Neural cell (in vitro differentiated cells): Measurements from ENCODE around the gene LRRC61. TPM values are rescaled to one million over a fixed set of nuclear protein-coding genes. Genes with fewer than 3 reads are reported as not detected.

Experiments used
- H2AFZ ChIP-seq: fragments of 200-600, 300-800 bp; sonication (generic), shearing (Covaris generic); 2 replicates; pipeline ENCODE4 v1.6.0; 2014; ENCODE audit warnings: low read depth, mild to moderate bottlenecking, antibody characterized with exemption, low read length, moderate library complexity
- H3F3A ChIP-seq: fragments of 200-600 bp; shearing (Covaris generic); 2 replicates; pipeline ENCODE4 v1.6.1; 2016; ENCODE audit warnings: mild to moderate bottlenecking, moderate library complexity, mixed read lengths, antibody characterized with exemption, low read length; ENCODE audit not compliant: insufficient read depth, poor library complexity, severe bottlenecking
- H3K27ac ChIP-seq: fragments of 200-600, 300-800 bp; sonication (generic), shearing (Covaris generic); 2 replicates; pipeline ENCODE4 v1.5.1; 2014; ENCODE audit warnings: mild to moderate bottlenecking, low read length, moderate library complexity
- H3K27me3 ChIP-seq: fragments of 300-800, 200-600 bp; sonication (generic), shearing (Covaris generic); 2 replicates; pipeline ENCODE4 v1.6.0; 2014; ENCODE audit warnings: mild to moderate bottlenecking, low read depth, low read length, moderate library complexity; ENCODE audit not compliant: insufficient read depth
- H3K36me3 ChIP-seq: fragments of 300-800, 200-600 bp; sonication (generic), shearing (Covaris generic); 2 replicates; pipeline ENCODE4 v1.5.1; 2014; ENCODE audit warnings: mild to moderate bottlenecking, antibody characterized with exemption, low read length, moderate library complexity; ENCODE audit not compliant: insufficient read depth
- H3K4me2 ChIP-seq: fragments of 300-800, 200-600 bp; sonication (generic), shearing (Covaris generic); 2 replicates; pipeline ENCODE4 v1.6.0; 2014; ENCODE audit warnings: mild to moderate bottlenecking, low read length
- H3K4me3 ChIP-seq: fragments of 300-800, 200-600 bp; sonication (generic), shearing (Covaris generic); 2 replicates; pipeline ENCODE4 v1.5.1; 2014; ENCODE audit warnings: mild to moderate bottlenecking, low read length, moderate library complexity
- H3K79me2 ChIP-seq: fragments of 200-600 bp; shearing (Covaris generic); replicated peaks from 2 replicates; pipeline ENCODE4 v1.6.0; 2014; ENCODE audit warnings: mild to moderate bottlenecking, low read length, moderate library complexity; ENCODE audit not compliant: insufficient read depth
- H3K9ac ChIP-seq: fragments of 300-800, 200-600 bp; sonication (generic), shearing (Covaris generic); 2 replicates; pipeline ENCODE4 v1.6.1; 2016; ENCODE audit warnings: mild to moderate bottlenecking, low read length, mixed read lengths
- H3K9me2 ChIP-seq: fragments of 200-600 bp; shearing (Covaris generic); 2 replicates; pipeline ENCODE4 v1.6.1; 2016; ENCODE audit warnings: mild to moderate bottlenecking, low read length, mixed read lengths; ENCODE audit not compliant: insufficient read depth
- H3K9me3 ChIP-seq: fragments of 200-600, 300-800 bp; sonication (generic), shearing (Covaris generic); 2 replicates; pipeline ENCODE4 v1.6.1; 2016; ENCODE audit warnings: mild to moderate bottlenecking, mixed run types, low read length, moderate library complexity, mixed read lengths
- H4K20me1 ChIP-seq: fragments of 200-600 bp; shearing (Covaris generic); 2 replicates; pipeline ENCODE4 v1.6.1; 2016; ENCODE audit warnings: mild to moderate bottlenecking, mixed run types; ENCODE audit not compliant: insufficient read depth
- EP300 ChIP-seq: fragments of 450-650 bp; conservative IDR thresholded peaks from 2 replicates; pipeline ENCODE4 v1.6.1; 2014; ENCODE audit warnings: antibody characterized with exemption, mild to moderate bottlenecking, moderate library complexity; ENCODE audit not compliant: poor library complexity, severe bottlenecking
- EZH2 ChIP-seq: fragments of 200-600, 300-800 bp; shearing (Covaris generic), sonication (generic); IDR thresholded peaks from 2 replicates; pipeline ENCODE4 v1.6.1; 2014; ENCODE audit warnings: antibody characterized with exemption, low read length, borderline replicate concordance, mild to moderate bottlenecking; ENCODE audit not compliant: insufficient read depth, poor library complexity, severe bottlenecking
- MXI1 ChIP-seq: fragments of 450-650 bp; conservative IDR thresholded peaks from 2 replicates; pipeline ENCODE4 v1.6.1; 2014; ENCODE audit warnings: antibody characterized with exemption, mild to moderate bottlenecking; ENCODE audit not compliant: poor library complexity, severe bottlenecking
- POLR2AphosphoS5 ChIP-seq: IDR thresholded peaks from 2 replicates; pipeline ENCODE4 v1.6.1; 2012
- RAD21 ChIP-seq: fragments of 450-650 bp; conservative IDR thresholded peaks from 2 replicates; pipeline ENCODE4 v1.6.1; 2014; ENCODE audit warnings: antibody characterized with exemption, mild to moderate bottlenecking, moderate library complexity
- SMC3 ChIP-seq: fragments of 450-650 bp; conservative IDR thresholded peaks from 2 replicates; pipeline ENCODE4 v1.6.1; 2014; ENCODE audit warnings: antibody characterized with exemption, mild to moderate bottlenecking, moderate library complexity; ENCODE audit not compliant: poor library complexity
- TAF1 ChIP-seq: IDR thresholded peaks from 2 replicates; pipeline ENCODE4 v1.6.1; 2012; ENCODE audit warnings: low read depth
- polyA plus RNA-seq: library from polyadenylated mRNA; depleted of rRNA; stranded (reverse); fragments of >200 nt; gene quantifications from 2 replicates; pipeline ENCODE4 v1.2.3, GENCODE V29; 2014
- TF ChIP-seq, protein P1 (sequence below): IDR thresholded peaks from 2 replicates; pipeline ENCODE4 v1.6.1; 2012; ENCODE audit warnings: borderline replicate concordance
- TF ChIP-seq, protein P2 (sequence below): fragments of 450-650 bp; IDR thresholded peaks from 2 replicates; pipeline ENCODE4 v1.5.1; 2014; ENCODE audit warnings: antibody characterized with exemption, mild to moderate bottlenecking, moderate library complexity; ENCODE audit not compliant: poor library complexity, severe bottlenecking

The LRRC61 gene
- polyA plus RNA-seq, 1 donor from 2014 or later: 5.0 TPM

DNA sequence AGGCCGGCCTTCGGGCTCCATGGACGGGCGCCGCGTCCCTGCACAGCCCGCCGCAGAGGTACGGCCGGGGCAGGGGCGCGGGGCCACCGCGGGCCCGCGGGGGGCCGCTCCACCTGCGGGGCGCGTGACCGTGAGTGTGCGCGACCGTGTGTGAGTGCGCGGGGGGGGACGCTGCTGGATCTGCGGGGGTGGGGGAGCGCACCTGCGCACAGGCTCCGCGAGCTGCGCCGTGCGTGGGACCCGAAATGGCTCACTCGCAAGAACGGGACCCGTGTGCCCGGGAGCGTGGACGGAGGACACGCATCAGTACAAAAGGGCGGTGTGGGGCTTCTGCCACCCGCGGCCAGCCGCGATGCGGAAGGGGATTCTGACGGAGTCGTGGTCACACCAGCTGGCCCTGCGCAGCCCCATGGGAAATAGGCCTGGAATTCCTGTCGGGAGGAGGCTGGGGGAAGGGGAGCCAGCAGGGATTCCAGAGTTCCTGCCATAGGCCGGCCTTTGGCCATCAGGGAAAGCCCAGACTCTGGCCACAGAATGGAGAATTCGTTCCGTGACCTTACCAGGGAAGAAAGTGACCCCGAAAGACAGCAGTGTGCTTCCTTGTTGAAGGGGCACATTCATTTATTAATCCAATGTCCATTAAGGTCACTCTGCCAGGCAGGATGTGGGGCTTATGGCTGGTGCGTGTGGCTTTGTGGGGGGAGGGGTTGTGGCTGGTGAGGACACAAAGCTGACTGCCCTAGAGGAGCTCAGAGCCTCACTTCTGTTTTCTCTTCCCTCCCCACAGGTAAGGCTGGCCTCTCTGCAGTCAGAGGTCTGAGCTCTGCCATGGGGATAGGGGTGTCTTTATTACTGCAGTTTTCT lies 46.0 kb downstream of the LRRC61 start:
- Histone ChIP-seq H4K20me1 (no peaks in the 10 kb centered on the region), H3K27ac (peak overlapping the region; percentile 83), H3K79me2 (peaks cover 34% of the 10 kb centered on the region), H3K9me2 (no peaks in the 10 kb centered on the region), H3K9me3 (no peaks in the 10 kb centered on the region), H3K4me2 (peak overlapping the region; percentile 62), H3K36me3 (no peaks in the 10 kb centered on the region), H3K9ac (peak overlapping the region; percentile 95), H3K4me3 (peak overlapping the region; percentile 98), H3K27me3 (no peaks in the 10 kb centered on the region), H3F3A (no peaks in the 10 kb centered on the region), H2AFZ (peak overlapping the region; percentile 76)
- TF ChIP-seq SMC3 (no peak), TAF1 (peak; percentile 76), EZH2 (no peak), EP300 (no peak), POLR2AphosphoS5 (peak; percentile 69), RAD21 (peak; percentile 11), MXI1 (peak; percentile 75)
- TF ChIP-seq, protein P1, sequence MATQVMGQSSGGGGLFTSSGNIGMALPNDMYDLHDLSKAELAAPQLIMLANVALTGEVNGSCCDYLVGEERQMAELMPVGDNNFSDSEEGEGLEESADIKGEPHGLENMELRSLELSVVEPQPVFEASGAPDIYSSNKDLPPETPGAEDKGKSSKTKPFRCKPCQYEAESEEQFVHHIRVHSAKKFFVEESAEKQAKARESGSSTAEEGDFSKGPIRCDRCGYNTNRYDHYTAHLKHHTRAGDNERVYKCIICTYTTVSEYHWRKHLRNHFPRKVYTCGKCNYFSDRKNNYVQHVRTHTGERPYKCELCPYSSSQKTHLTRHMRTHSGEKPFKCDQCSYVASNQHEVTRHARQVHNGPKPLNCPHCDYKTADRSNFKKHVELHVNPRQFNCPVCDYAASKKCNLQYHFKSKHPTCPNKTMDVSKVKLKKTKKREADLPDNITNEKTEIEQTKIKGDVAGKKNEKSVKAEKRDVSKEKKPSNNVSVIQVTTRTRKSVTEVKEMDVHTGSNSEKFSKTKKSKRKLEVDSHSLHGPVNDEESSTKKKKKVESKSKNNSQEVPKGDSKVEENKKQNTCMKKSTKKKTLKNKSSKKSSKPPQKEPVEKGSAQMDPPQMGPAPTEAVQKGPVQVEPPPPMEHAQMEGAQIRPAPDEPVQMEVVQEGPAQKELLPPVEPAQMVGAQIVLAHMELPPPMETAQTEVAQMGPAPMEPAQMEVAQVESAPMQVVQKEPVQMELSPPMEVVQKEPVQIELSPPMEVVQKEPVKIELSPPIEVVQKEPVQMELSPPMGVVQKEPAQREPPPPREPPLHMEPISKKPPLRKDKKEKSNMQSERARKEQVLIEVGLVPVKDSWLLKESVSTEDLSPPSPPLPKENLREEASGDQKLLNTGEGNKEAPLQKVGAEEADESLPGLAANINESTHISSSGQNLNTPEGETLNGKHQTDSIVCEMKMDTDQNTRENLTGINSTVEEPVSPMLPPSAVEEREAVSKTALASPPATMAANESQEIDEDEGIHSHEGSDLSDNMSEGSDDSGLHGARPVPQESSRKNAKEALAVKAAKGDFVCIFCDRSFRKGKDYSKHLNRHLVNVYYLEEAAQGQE: peak; percentile 94
- TF ChIP-seq, protein P2, sequence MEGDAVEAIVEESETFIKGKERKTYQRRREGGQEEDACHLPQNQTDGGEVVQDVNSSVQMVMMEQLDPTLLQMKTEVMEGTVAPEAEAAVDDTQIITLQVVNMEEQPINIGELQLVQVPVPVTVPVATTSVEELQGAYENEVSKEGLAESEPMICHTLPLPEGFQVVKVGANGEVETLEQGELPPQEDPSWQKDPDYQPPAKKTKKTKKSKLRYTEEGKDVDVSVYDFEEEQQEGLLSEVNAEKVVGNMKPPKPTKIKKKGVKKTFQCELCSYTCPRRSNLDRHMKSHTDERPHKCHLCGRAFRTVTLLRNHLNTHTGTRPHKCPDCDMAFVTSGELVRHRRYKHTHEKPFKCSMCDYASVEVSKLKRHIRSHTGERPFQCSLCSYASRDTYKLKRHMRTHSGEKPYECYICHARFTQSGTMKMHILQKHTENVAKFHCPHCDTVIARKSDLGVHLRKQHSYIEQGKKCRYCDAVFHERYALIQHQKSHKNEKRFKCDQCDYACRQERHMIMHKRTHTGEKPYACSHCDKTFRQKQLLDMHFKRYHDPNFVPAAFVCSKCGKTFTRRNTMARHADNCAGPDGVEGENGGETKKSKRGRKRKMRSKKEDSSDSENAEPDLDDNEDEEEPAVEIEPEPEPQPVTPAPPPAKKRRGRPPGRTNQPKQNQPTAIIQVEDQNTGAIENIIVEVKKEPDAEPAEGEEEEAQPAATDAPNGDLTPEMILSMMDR: no peak

DNA sequence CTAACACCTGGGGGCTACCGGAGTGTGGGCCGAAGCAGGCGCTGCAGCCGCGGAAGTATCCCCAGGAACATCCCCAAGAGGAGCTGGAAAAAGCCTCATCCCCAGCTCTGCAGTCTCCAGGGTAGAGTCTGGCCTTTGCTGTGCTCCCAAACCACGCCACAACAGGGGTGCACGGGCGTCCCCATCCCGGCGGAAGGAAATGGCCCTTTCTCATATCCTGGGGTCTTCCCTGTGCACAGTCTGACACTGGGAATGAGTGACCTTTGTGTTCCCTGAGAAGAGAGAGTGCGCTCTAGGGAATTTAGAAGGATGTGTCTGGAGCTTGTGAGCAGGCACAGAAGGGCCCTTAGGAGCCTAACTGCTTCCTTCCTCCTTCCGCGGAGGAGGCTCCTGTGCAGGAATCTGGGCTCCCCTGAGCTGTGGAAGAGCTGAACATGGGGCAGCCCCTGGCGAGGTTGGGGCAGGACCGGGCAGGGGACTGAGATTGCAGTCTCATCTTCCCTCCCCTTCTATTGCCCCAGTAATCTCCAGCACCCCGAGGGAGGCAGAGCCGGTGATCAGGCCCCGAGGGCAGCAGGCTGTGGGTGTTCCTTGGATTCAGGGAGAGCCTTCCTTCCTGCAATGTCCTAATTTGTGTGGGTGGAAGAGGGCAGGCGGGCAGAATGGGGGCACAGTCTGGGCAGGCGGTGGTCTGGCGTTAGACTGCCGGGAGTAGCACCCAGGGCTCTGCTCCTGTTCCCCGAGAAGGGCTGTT lies 46.8 kb downstream of the LRRC61 start:
- H3F3A ChIP-seq: no peaks in the 10 kb centered on the region
- peak overlapping the region; percentile 95 for H3K9ac ChIP-seq
- TF ChIP-seq TAF1 (no peak), EP300 (no peak), RAD21 (no peak), POLR2AphosphoS5 (no peak), SMC3 (no peak), MXI1 (no peak), EZH2 (no peak)
- TF ChIP-seq, protein P2: no peak
- TF ChIP-seq, protein P1: no peak
- H3K4me3 ChIP-seq: peak overlapping the region; percentile 98
- no peaks in the 10 kb centered on the region for H4K20me1 ChIP-seq
- H3K9me2 ChIP-seq: no peaks in the 10 kb centered on the region
- H3K27me3 ChIP-seq: no peaks in the 10 kb centered on the region
- H3K4me2 ChIP-seq: peak overlapping the region; percentile 62
- peaks cover 34% of the 10 kb centered on the region for H3K79me2 ChIP-seq
- H3K9me3 ChIP-seq: no peaks in the 10 kb centered on the region
- peak overlapping the region; percentile 83 for H3K27ac ChIP-seq
- no peaks in the 10 kb centered on the region for H3K36me3 ChIP-seq
- H2AFZ ChIP-seq: peak overlapping the region; percentile 76
